Right lobe of liver (tissue), 6 donors: Measurements from ENCODE around the gene MYLK. TPM values are rescaled to one million over a fixed set of nuclear protein-coding genes. Genes with fewer than 3 reads are reported as not detected.
A peak's percentile ranks its signal among the peaks of the same experiment; 100 is the strongest.

Source experiments
- ATAC-seq, 4 donors: fragments of 200-7000 bp; cut with Tn5 transposase; one replicate each; pipeline ENCODE4 v1.9.1; 2020; ENCODE audit warnings: mild to moderate bottlenecking in 4 of 4, moderate library complexity in 4 of 4
- DNase-seq, 3 donors: peaks; one replicate each; pipeline ENCODE4 v3.0.0-alpha.2; 2020
- H3K27ac ChIP-seq, 3 donors: fragments of 200-600 bp; one replicate each; pipeline ENCODE4 v1.8.0; 2022
- H3K27me3 ChIP-seq, 2 donors: fragments of 200-600 bp; one replicate each; pipeline ENCODE4 v1.8.0; 2022
- H3K36me3 ChIP-seq, 4 donors: fragments of 200-600 bp; sonication (generic) in 1 of 4; one replicate each; pipeline versions ENCODE4 v1.5.1 to v1.8.0; 2017 to 2022; ENCODE audit warnings: control low read depth in 1 of 4
- H3K4me1 ChIP-seq, 4 donors: fragments of 200-600 bp; sonication (generic) in 1 of 4; one replicate each; pipeline versions ENCODE4 v1.5.1 to v1.8.0; 2017 to 2022; ENCODE audit warnings: control low read depth in 1 of 4
- H3K4me3 ChIP-seq, 3 donors: fragments of 200-600 bp; one replicate each; pipeline ENCODE4 v1.8.0; 2022
- H3K9me3 ChIP-seq, 4 donors: fragments of 200-600 bp; sonication (generic) in 1 of 4; one replicate each; pipeline versions ENCODE4 v1.5.1 to v1.8.0; 2017 to 2022; ENCODE audit warnings: control low read depth in 1 of 4
- POLR2A ChIP-seq: fragments of 450-650 bp; IDR thresholded peaks from one replicate; pipeline ENCODE4 v1.6.1; 2017; ENCODE audit warnings: antibody characterized with exemption, mild to moderate bottlenecking
- WGBS: methylation state at CpG from one replicate; pipeline ENCODE4 v1.1.6; 2018; ENCODE audit warnings: low coverage, low lambda C conversion rate; ENCODE audit not compliant: insufficient coverage; ENCODE audit errors: missing lambda C conversion rate; 5-methylcytosine and 5-hydroxymethylcytosine counted together
- intact Hi-C, 2 donors: fragments of 100-400 bp; cut with DNase I; formaldehyde crosslinking; loops; one replicate each; pipeline versions ENCODE4 v1.11.2 to v1.14.1; 2022
- total RNA-seq, 6 experiments: library from RNA; depleted of rRNA in 2 of 6; stranded (reverse); fragments of >200 nt in 2 of 6; fragmentation: NEBNext Ultra II Directional in 3 of 6; extraction: Animal tissue kit (Norgen Biotek cat#: 25700) in 3 of 6; gene quantifications; one replicate each; pipeline versions ENCODE4 v1.1.0 to v1.2.4, GENCODE V29; 2016 to 2023
- TF ChIP-seq, protein P1 (sequence below), 4 donors: fragments of 200-600 bp in 3 of 4; fragments of 450-650 bp in 1 of 4; IDR thresholded peaks; one replicate each; pipeline versions ENCODE4 v1.5.1 to v1.8.0; 2016 to 2022; ENCODE audit warnings: antibody characterized with exemption in 4 of 4, mild to moderate bottlenecking in 2 of 4
- donor health status: DM: no; HTN: yes; CAD: no.
- donor health status: DM: no; HTN: no; CAD: no.
- donor health status: DM: no; HTN: no; CAD: no.
- donor health status: DM: no; HTN: yes; CAD: no.
- donor health status: DM: no; HTN: yes; CAD: no.

The MYLK gene
- total RNA-seq, 6 experiments from 2014 or later = 61.1 to 146 (median 97.8) TPM

DNA sequence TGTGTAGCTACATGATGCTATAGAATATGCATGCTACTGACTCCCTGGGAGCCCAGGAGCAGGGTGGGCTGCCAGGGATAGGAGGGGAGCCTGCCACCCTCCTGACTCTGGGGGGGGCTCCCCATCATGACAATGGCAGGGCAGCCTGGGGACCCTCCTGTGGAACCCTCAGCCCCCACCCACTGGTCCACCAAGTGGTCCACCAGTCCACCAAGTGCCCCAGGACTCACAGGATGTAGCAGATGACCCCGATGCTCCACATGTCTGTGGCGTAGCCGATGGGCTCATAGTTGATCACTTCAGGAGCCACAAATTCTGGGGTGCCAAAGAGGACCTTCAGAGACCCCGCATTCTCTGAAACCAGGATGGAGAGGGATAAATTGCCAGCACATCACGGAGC, 246.3 kb downstream of the MYLK start:
- WGBS = no CpG with 5 or more reads among the region's 5 CpGs
- ATAC-seq (no peak), DNase-seq (no peak)
- H3K4me1 ChIP-seq = peaks cover 0 to 15% (median 3%) of the 10 kb centered on the region in 4 donors
- intact Hi-C loops = no loop called here
- H3K36me3 ChIP-seq = peaks cover 0 to 50% (median 24%) of the 10 kb centered on the region in 4 donors
- H3K27me3 ChIP-seq = no peaks in the 10 kb centered on the region
- H3K27ac ChIP-seq = no peak overlapping the region
- H3K9me3 ChIP-seq = no peaks in the 10 kb centered on the region
- no peak overlapping the region for H3K4me3 ChIP-seq
- TF ChIP-seq, protein P1, sequence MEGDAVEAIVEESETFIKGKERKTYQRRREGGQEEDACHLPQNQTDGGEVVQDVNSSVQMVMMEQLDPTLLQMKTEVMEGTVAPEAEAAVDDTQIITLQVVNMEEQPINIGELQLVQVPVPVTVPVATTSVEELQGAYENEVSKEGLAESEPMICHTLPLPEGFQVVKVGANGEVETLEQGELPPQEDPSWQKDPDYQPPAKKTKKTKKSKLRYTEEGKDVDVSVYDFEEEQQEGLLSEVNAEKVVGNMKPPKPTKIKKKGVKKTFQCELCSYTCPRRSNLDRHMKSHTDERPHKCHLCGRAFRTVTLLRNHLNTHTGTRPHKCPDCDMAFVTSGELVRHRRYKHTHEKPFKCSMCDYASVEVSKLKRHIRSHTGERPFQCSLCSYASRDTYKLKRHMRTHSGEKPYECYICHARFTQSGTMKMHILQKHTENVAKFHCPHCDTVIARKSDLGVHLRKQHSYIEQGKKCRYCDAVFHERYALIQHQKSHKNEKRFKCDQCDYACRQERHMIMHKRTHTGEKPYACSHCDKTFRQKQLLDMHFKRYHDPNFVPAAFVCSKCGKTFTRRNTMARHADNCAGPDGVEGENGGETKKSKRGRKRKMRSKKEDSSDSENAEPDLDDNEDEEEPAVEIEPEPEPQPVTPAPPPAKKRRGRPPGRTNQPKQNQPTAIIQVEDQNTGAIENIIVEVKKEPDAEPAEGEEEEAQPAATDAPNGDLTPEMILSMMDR (IDR thresholded peaks at IDR 0.05) = no peak
- no peak for TF ChIP-seq POLR2A

DNA sequence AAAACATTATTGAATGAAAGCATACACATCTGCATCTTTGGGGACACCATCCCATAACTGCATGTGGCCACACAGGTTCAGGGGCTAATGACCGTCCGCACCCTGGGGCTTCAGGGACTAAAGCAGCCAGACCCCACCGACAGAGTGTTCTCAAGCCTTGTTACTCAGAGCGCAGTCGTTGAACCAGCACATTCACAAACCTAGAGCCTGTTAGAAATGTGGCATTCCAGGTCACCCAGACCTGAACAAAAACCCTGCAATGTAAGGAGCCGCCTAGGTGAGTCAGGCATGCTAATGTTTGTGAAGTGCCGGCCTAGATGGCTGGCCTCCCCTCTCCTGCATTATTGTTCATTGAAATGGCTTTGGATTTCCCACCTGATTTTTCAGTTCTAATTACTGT, 247.0 kb downstream of the MYLK start:
- H3K4me3 ChIP-seq = no peak overlapping the region
- H3K36me3 ChIP-seq = peaks cover 0 to 46% (median 23%) of the 10 kb centered on the region in 4 donors
- H3K27ac ChIP-seq = no peak overlapping the region
- ATAC-seq (no peak), DNase-seq (no peak)
- no peaks in the 10 kb centered on the region for H3K9me3 ChIP-seq
- no CpG with 5 or more reads among the region's 7 CpGs for WGBS
- H3K4me1 ChIP-seq = peaks cover 0 to 19% (median 4%) of the 10 kb centered on the region in 4 donors
- intact Hi-C loops = no loop called here
- no peaks in the 10 kb centered on the region for H3K27me3 ChIP-seq
- TF ChIP-seq, protein P1 (IDR thresholded peaks at IDR 0.05) = no peak
- TF ChIP-seq POLR2A = no peak

DNA sequence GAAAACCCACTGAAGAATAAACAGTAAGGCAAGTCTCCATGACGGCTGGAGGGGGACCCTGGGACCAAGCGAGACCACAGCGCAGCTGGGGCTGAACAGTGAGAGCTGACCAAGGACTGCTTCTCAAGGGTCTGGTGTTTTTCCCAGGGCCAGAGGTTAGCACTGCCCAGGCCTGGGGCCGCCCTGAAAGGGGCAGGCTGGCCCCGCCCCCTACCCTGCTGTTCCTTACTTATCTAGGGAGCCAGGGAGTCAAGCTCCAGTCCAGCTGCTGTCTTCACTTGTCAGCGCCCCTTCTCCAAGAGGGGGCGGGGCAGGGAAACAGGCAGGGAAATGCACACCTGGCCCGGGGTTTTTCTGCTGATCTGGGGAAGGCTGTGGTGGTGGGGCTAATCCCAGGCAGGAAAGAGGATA, 247.7 kb downstream of the MYLK start:
- H3K27me3 ChIP-seq = no peaks in the 10 kb centered on the region
- intact Hi-C loops = no loop called here
- DNase-seq (no peak), ATAC-seq (peak in 3 of 4 donors; percentile 5 to 25 (median 7))
- H3K4me1 ChIP-seq = peaks cover 0 to 19% (median 5%) of the 10 kb centered on the region in 4 donors
- no peak overlapping the region for H3K27ac ChIP-seq
- H3K4me3 ChIP-seq = no peak overlapping the region
- WGBS = 76% methylated on average over 4 of the region's 8 CpGs
- H3K9me3 ChIP-seq = no peaks in the 10 kb centered on the region
- peaks cover 0 to 46% (median 22%) of the 10 kb centered on the region in 4 donors for H3K36me3 ChIP-seq
- TF ChIP-seq, protein P1 (IDR thresholded peaks at IDR 0.05) = no peak

DNA sequence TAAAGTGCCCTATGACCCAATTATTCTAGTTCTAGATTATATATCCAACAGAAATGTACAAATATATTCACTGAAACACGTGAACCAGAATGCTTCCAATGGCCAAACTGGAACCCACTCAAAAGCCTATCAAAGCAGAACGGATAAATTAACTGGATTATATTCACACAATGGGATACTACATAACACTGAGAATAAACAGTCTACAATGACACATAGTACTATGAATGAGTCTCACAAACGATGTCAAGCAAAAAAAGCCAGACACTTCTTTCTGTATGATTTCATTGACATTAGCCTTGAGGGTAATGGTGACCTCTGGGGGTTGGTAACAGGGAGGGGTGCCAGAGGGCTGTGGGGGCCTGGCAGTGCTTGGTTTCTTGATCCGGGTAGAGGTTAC, 248.4 kb downstream of the MYLK start:
- intact Hi-C loops = no loop called here
- Histone ChIP-seq H3K4me1 (peaks cover 0 to 19% (median 5%) of the 10 kb centered on the region in 4 donors), H3K27ac (no peak overlapping the region), H3K9me3 (no peaks in the 10 kb centered on the region), H3K36me3 (peaks cover 0 to 46% (median 20%) of the 10 kb centered on the region in 4 donors), H3K27me3 (no peaks in the 10 kb centered on the region), H3K4me3 (no peak overlapping the region)
- DNase-seq (no peak), ATAC-seq (no peak)
- 75% methylated on average over 3 of the region's 4 CpGs for WGBS
- TF ChIP-seq POLR2A = no peak
- TF ChIP-seq, protein P1 (IDR thresholded peaks at IDR 0.05) = no peak

DNA sequence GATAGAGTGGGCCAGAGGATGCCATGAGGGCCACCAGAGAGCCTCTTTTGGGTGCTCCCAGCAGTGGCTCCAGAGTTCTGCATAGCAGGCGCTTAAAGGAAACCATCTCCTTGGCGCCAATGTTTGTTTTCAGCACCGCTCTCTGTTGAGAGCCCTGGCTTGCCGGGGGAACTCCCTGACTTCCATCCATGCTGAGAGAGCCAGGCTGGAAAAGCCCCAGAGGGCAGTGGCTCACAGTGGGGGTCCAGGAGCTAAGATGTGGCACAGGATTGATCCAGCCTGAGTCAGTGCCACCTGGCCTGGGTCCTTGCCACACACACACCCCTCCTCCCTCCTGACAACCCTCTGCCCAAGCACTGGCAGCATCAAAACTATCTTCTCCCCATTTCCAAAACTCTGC, 248.9 kb downstream of the MYLK start:
- Histone ChIP-seq H3K27me3 (no peaks in the 10 kb centered on the region), H3K36me3 (peaks cover 0 to 42% (median 17%) of the 10 kb centered on the region in 4 donors), H3K4me1 (peaks cover 0 to 19% (median 5%) of the 10 kb centered on the region in 4 donors), H3K27ac (no peak overlapping the region), H3K4me3 (no peak overlapping the region), H3K9me3 (no peaks in the 10 kb centered on the region)
- intact Hi-C loops = no loop called here
- 60% methylated on average over 1 of the region's 4 CpGs for WGBS
- ATAC-seq (peak in 2 of 4 donors; percentile 5), DNase-seq (no peak)
- no peak for TF ChIP-seq POLR2A
- TF ChIP-seq, protein P1 (IDR thresholded peaks at IDR 0.05) = no peak
